ENCODE results near the gene LRRC42.
"Not testable (repeated sequence)": the region's sequence is repeated elsewhere in the genome, so short reads cannot be mapped to it uniquely, and the experiment has no call there.

The LRRC42 gene

GRCh38 chr1:53995683-53996082 is 49.5 kb downstream of the LRRC42 start:
- no peak for DNase-seq (ENCODE audit: low read depth)
- no peak for TF ChIP-seq CTCF (conservative IDR thresholded peaks at IDR 0.05; ENCODE audit: low read depth, low read length)
- no peak overlapping the region for H3K4me3 ChIP-seq (ENCODE audit: low read depth, low read length)

- no peak for TF ChIP-seq CTCF (conservative IDR thresholded peaks at IDR 0.05; ENCODE audit: low read depth, low read length)
- no peak for DNase-seq (ENCODE audit: low read depth)
- H3K4me3 ChIP-seq (ENCODE audit: low read depth, low read length): no peak overlapping the region
Observed at GRCh38 chr1:53998223-53998622, 52.1 kb downstream of the LRRC42 start.

GRCh38 chr1:53999920-54000319 is 53.8 kb downstream of the LRRC42 start:
- H3K4me3 ChIP-seq (ENCODE audit: low read depth, low read length): no peak overlapping the region
- no peak for TF ChIP-seq CTCF (conservative IDR thresholded peaks at IDR 0.05; ENCODE audit: low read depth, low read length)
- no peak for DNase-seq (ENCODE audit: low read depth)

- H3K4me3 ChIP-seq (ENCODE audit: low read depth, low read length): no peak overlapping the region
- no peak for TF ChIP-seq CTCF (conservative IDR thresholded peaks at IDR 0.05; ENCODE audit: low read depth, low read length)
- no peak for DNase-seq (ENCODE audit: low read depth)
Observed at GRCh38 chr1:54001591-54001990, 55.4 kb downstream of the LRRC42 start.

- DNase-seq (ENCODE audit: low read depth): no peak
- TF ChIP-seq CTCF (conservative IDR thresholded peaks at IDR 0.05; ENCODE audit: low read depth, low read length): no peak
- no peak overlapping the region for H3K4me3 ChIP-seq (ENCODE audit: low read depth, low read length)
Observed at GRCh38 chr1:54002544-54003248, 56.5 kb downstream of the LRRC42 start.

GRCh38 chr1:54003249-54003646 is 57.1 kb downstream of the LRRC42 start:
- H3K4me3 ChIP-seq (ENCODE audit: low read depth, low read length): no peak overlapping the region
- no peak for DNase-seq (ENCODE audit: low read depth)
- TF ChIP-seq CTCF (conservative IDR thresholded peaks at IDR 0.05; ENCODE audit: low read depth, low read length): no peak

- not testable (repeated sequence) for DNase-seq (ENCODE audit: low read depth); H3K4me3 ChIP-seq (ENCODE audit: low read depth, low read length)
Observed at GRCh38 chr1:54003750-54004480, 57.8 kb downstream of the LRRC42 start.

All from choroid plexus epithelial cell (primary cell).